Vagina (tissue), 2 donors: Measurements from ENCODE around the gene TMEM98.

Source experiments
- CTCF ChIP-seq, 3 experiments: fragments of 450-650 bp in 2 of 3; fragments of 200-600 bp in 1 of 3; sonication (generic) in 1 of 3; IDR thresholded peaks; one replicate each; pipeline ENCODE4 v1.5.1; 2017 to 2019; ENCODE audit warnings: antibody characterized with exemption in 3 of 3, mild to moderate bottlenecking in 2 of 3, moderate library complexity in 2 of 3
- POLR2AphosphoS5 ChIP-seq, 2 donors: sonication (generic); formaldehyde crosslinking; IDR thresholded peaks; one replicate each; pipeline ENCODE4 v1.9.0; 2017; ENCODE audit warnings: antibody characterized with exemption in 2 of 2, mild to moderate bottlenecking in 2 of 2, low read depth in 1 of 2; ENCODE audit not compliant: insufficient read depth in 1 of 2

- TF ChIP-seq CTCF (IDR thresholded peaks at IDR 0.05) (no peak), POLR2AphosphoS5 (IDR thresholded peaks at IDR 0.05; ENCODE audit: insufficient read depth in 1 of 2, low read depth in 1 of 2) (no peak)
These were observed 12.7 kb upstream of the TMEM98 start for GRCh38 chr17:32915245-32915644.
